GM04503 (cell line): ENCODE data around the gene TBX1.

ENCODE experiments used
- DNase-seq: peaks from one replicate; pipeline ENCODE4 v3.0.0-alpha.2; 2012; ENCODE audit warnings: low read depth

TBX1 gene

GRCh38 chr22:19760058-19760950 lies at the start of gene TBX1:
TSS of gene TBX1 (plus strand) at chr22:19760778. CDS start at chr22:19760844, 66 bp downstream.
- DNase-seq, result no peak

GRCh38 chr22:19713245-19713644 lies 47.3 kb upstream of the TBX1 start:
- no peak for DNase-seq

GRCh38 chr22:19713650-19714311 lies 46.8 kb upstream of the TBX1 start:
- DNase-seq, result no peak

- no peak for DNase-seq
These were observed 46.0 kb upstream of the TBX1 start, which contains the start of gene SEPTIN5 for GRCh38 chr22:19714312-19715187. TSS of gene SEPTIN5 (plus strand) at chr22:19714503. CDS start at chr22:19714589, 86 bp downstream.

- DNase-seq, result no peak
These were observed 45.2 kb upstream of the TBX1 start for GRCh38 chr22:19715188-19715930.

GRCh38 chr22:19716041-19716828 lies 44.3 kb upstream of the TBX1 start:
- DNase-seq, result no peak

- no peak for DNase-seq
These were observed 43.8 kb upstream of the TBX1 start for GRCh38 chr22:19716829-19717105.

- no peak for DNase-seq
These were observed 43.4 kb upstream of the TBX1 start for GRCh38 chr22:19717181-19717580.

- no peak for DNase-seq
These were observed 42.7 kb upstream of the TBX1 start for GRCh38 chr22:19717691-19718455.

- no peak for DNase-seq
These were observed 42.0 kb upstream of the TBX1 start for GRCh38 chr22:19718456-19719049.

GRCh38 chr22:19719050-19719482 lies 41.5 kb upstream of the TBX1 start:
- no peak for DNase-seq

GRCh38 chr22:19719488-19720021 lies 41.0 kb upstream of the TBX1 start:
- DNase-seq, result no peak

- DNase-seq, result no peak
These were observed 40.3 kb upstream of the TBX1 start for GRCh38 chr22:19720150-19720827.

- no peak for DNase-seq
These were observed 39.6 kb upstream of the TBX1 start for GRCh38 chr22:19720999-19721329.

GRCh38 chr22:19721330-19722177 lies 39.0 kb upstream of the TBX1 start:
- DNase-seq, result no peak

GRCh38 chr22:19722178-19722981 lies 38.2 kb upstream of the TBX1 start:
- no peak for DNase-seq

- DNase-seq, result no peak
These were observed 37.7 kb upstream of the TBX1 start for GRCh38 chr22:19722982-19723231.
